ENCODE results near the gene TRAF7.

TRAF7 gene

GRCh38 chr16:2148714-2149629 is 6.6 kb upstream of the TRAF7 start:
- DNase-seq, result no peak

GRCh38 chr16:2149630-2150417 is 5.8 kb upstream of the TRAF7 start:
- no peak for DNase-seq

DNA sequence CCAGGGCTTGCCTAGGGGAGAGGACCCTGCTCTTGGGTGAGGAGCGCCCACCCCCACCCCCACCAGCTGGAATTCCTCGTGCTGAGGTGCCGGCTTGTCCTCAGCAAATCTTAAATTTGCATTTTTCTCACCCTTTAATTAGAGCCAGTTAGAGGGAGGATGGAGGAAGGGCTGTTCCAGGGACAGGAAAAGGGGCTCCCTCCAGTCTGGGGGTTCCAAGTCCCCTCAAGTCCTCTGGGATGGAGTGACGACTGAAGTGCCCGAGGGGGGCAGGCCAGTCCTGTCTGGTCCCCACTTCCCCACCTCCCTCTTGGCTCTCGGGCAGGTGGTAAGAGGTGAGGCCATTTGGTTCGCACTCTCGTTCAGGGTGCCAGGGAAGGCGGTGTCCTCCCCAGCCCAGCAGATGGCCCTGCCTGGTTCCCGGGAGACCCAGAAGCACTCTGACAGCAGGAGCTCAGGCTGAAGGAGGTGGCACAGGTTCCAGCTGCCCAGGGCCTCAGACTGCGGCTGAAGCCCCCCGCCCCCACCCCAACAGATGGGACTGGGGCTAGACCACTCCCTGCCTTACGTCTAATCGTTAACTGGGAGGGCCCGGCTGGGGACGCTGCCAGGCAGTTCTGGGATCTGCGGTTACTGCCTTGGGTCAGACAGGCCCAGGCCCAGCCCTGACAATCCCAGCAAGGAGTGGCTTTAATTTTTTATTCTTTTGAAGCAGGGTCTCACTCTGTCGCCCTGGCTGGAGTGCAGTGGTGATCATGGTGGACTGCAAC is 5.0 kb upstream of the TRAF7 start:
- DNase-seq, result no peak

- no peak for DNase-seq
Measured at GRCh38 chr16:2151188-2152091, 4.1 kb upstream of the TRAF7 start.

DNA sequence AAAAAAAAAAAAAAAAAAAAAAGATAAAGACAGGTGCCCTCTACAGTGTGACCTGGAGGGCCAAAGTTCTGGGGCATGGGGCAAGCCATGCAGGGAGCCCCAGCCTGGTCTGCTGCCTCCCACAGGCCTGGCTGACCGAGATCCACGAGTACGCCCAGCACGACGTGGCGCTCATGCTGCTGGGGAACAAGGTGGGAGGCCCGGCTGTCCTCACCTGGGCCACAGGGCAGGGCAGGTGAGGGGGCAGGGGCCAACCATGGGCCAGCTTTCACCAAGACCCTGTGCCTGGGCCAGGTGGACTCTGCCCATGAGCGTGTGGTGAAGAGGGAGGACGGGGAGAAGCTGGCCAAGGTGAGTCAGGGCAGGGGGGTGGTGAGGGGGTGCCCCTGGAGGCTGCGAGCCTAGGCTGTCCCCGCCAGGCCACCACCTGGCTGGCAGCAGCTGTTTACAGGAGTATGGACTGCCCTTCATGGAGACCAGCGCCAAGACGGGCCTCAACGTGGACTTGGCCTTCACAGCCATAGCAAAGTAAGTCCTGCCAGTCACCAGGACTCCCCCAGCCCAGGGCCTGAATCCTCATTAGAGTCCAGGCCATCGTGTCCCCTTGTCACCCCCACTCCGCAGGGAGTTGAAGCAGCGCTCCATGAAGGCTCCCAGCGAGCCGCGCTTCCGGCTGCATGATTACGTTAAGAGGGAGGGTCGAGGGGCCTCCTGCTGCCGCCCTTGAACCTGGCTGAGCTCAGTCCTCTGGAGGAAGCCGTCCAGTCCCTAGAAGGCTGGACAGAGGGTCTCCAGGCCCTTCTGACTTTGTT is 2.7 kb upstream of the TRAF7 start:
- no peak for DNase-seq

DNA sequence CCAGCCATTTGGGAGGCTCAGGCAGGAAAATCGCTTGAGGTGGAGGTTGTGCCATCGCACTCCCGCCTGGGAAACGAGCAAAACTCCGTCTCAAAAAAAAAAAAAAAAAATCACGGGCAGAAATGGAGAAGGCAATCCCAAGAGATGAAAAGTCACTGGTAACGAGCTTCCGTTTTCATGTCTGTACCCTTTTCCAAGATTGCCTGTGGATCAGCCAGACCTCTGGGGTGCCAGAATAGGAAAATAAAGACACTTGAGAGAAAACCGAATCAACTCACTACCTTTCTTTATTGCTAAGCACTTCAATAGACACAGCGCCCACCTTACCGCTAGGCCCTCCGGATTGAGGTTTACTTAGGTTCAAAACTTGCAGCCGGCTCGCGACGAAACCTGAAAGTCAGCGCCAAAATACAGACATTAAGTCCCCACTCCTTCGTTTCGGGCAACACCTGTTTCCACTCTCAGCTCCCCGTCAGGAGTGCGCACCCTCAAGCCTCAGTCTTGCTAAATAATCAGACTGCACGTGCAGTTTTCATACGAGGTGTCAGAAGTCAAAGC is 970 bp upstream of the TRAF7 start:
- no peak for DNase-seq

- no peak for DNase-seq
Measured at GRCh38 chr16:2155977-2156848, 631 bp downstream of the TRAF7 start.

DNA sequence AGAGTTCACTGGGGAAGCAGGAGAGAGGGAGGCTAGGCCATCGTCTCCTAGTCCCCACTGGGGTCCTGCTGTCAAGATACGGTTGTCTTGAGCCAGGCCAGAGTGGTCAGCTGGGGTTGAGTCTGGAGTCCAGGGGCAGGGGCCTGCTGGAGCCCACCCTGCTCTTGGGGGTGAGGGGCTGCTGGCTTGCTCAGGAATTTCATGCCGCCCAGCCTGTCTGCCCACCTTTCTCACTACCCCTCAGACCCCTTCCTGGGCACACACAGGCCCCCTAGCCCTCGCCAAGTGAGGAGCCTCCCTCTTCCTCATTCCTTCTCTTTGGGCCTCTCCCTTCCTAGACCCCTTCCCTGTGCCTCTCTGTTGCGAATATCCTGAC is 1.3 kb downstream of the TRAF7 start:
- no peak for DNase-seq

- DNase-seq, result no peak
Measured at GRCh38 chr16:2157480-2158261, 2.1 kb downstream of the TRAF7 start.

DNA sequence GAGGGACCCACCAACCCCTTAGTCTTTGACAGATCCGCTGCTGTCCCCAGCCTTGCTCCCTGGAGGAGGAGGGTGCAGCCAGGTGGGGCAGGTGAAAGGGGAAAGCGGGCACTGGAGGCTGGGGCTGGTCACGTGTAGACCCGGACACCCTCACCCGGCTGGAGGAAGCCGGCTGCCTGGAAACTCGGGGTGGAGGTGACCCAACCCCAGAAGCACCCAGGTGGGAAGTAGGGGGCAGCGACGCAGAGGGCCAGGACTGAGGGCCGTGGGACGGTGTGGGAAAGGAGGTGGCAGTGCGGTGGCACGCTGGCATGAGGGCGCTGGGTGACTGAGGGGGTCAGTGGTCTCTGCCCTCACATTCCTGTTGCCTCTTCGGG is 2.7 kb downstream of the TRAF7 start:
- DNase-seq, result no peak

DNA sequence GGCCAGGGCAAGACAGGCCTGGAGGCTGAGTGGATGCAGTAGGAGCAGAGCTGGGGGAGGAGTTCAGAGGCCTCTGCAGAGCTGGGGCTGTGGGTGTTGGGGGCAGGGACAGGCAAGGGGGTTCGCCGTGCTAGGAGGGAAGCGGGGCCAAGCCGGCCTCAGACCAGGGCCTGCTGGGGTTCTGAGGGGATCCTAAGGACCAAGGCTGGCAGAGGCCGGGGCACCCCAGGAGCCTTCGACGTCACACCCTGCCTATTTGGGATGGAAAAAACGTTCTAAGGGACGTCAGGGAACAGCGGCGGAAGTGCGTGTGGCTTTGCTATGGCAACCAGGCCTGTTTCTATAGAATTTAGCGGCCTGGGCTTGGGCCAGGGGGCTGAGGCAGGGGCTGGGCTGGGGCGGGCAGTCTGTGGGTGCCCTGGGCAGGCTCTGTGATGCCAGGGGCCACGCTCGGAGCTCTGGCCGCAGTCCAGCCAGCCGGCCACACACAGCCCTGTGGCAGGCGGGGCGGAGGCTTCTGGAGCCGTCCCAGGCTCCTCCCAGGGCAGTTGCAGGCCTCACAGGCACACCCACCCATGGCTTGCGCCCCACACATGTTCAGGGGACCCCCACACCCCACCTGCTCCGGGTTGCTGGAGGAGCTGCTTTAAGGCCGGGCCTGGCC is 3.7 kb downstream of the TRAF7 start:
- DNase-seq, result no peak

DNA sequence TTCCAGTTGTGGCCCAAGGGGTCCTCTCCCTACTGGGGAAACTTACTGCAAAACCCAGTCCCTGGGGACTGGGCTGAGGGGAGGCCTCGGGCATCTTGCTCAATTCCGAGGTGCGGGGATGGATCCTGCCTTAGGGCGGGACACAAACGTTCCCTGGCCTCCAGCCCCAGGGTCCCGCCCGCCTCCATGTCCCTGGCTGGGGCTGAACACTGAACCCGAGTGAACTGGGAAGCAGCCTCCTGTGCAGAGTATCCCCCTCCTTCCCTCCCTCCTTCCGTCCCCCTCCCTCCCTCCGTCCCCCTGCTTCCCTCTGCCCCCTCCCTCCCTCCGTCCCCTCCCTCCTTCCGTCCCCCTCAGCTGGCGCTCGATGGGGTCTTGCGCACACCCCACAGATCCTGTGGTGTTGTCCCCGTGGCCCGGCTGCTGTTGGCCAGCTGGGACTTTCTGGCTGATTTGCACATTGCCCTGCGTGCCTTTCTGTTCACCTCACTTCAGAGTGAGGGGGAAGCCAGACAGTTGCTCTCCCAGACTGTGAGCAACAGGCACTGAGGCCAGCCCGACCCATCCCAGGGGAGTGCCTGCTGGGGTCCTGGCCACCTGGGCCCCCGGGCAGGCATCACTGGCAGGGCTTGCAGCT is 5.5 kb downstream of the TRAF7 start:
- no peak for DNase-seq

- no peak for DNase-seq
Measured at GRCh38 chr16:2161911-2162310, 6.3 kb downstream of the TRAF7 start.

GRCh38 chr16:2162676-2163118 is 7.1 kb downstream of the TRAF7 start:
- no peak for DNase-seq

GRCh38 chr16:2163211-2163881 is 7.8 kb downstream of the TRAF7 start:
- no peak for DNase-seq

DNA sequence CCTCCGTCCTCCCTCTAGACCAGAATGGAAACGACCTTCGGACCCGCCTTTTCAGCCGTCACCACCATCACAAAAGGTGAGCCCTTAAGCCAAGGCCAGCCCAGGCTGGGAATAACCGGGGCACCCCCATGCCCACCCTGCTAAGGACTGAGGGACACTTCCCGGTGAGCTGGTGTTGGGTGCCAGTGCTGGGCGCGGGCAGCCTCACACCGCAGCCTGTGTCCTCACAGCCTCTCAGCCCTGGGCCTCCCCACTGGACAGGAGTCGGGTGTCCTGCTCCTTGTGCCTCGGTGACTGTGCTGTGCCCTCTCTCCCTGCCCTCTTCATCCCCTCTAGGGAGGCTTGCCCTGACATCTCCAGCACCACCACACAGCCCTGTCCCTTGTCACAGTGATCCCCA is 10.3 kb downstream of the TRAF7 start:
- no peak for DNase-seq

Data from effector CD8-positive, alpha-beta T cell (primary cell).